HG03039 (cell line): ENCODE data around the gene ASTE1.
"Not testable (repeated sequence)": the region's sequence is repeated elsewhere in the genome, so short reads cannot be mapped to it uniquely, and the experiment has no call there.

Source experiments
- ATAC-seq: cut with Tn5 transposase; IDR thresholded peaks from one replicate; pipeline ENCODE4 v1.9.1; 2021; ENCODE audit warnings: mild to moderate bottlenecking, moderate library complexity; ENCODE audit not compliant: unreplicated experiment

ASTE1 gene

DNA sequence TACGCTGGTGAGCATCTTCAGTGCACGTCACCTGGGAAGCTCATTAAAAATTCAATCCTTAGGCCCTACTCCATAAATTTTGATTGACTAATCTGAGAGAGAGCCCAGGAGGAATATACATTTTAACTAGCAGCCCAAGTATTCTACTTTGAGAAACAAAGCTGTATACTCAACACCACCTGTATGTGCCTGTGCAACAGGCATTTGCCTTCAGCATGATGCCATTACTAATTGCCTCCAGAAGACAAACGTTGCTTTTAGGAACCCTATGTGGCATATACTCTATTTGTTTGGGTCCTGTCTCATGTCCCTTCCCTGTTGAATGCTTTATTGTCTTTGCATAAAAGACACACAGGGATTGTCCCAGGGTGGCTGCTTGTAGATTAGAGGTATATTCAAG lies 7.7 kb downstream of the ASTE1 start:
- ATAC-seq: no peak

DNA sequence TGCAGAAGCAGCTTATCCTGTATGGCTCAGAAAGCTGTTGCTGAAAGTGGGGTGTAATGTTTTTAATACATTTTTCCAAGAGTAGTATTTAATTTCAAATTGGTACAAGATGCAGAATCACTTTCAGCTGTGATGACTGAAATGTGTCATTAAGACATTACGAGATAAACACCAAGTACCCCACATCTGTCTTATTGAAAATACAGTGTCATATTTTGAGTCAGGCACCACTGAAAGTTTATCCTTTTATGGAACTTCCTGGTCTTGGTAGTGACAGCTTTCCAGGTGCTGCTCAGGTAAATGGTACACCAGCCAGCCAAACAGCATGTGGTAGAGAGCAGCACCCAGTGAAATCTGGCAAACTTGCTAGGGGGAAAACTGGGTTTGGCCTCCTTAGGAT lies 16.9 kb downstream of the ASTE1 start:
- no peak for ATAC-seq

DNA sequence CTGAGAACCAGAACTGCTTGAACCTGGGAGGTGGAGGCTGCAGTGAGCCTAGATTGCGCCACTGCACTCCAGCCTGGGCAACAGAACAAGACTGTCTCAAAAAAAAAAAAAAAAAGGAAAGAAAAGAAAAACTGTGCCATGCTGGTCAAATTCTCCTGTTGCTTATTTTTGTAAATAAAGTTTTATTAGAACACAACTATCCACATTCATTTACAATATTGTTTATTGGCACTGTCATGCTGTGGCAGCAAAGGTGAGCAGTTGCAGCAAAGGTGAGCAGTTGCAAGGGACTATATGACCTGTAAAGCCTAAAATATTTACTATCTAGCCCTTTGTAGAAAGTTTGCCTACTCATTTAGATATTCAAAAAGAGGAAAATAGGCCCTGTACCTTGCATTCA lies 18.3 kb downstream of the ASTE1 start:
- ATAC-seq: no peak

GRCh38 chr3:131007782-131008181 lies 18.8 kb downstream of the ASTE1 start:
- no peak for ATAC-seq

- ATAC-seq: no peak
Observed at GRCh38 chr3:131007256-131007655, 19.4 kb downstream of the ASTE1 start.

GRCh38 chr3:131004603-131005002 lies 22.0 kb downstream of the ASTE1 start:
- no peak for ATAC-seq

GRCh38 chr3:131001071-131001470 lies 25.6 kb downstream of the ASTE1 start:
- ATAC-seq: no peak

GRCh38 chr3:130997289-130997688 lies 29.3 kb downstream of the ASTE1 start:
- ATAC-seq: no peak

DNA sequence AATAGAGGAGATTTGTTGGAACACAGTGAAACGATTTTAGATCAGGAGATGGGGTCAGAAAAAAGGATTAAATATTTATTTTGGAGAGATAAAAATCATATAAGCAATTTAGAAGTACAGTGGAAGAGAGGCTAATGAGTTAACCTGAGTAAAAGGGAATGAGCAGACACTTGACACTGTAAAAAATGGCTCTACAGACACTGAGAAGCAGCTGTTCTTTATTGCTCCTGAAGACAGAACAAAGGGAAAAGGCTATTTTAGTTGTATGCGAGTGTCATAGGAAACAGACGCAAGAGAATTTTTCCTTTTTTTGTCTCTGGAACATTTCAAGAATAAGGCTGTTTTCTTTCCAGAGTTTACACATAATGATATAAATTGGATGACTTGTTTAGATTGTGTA lies 34.3 kb downstream of the ASTE1 start:
- no peak for ATAC-seq

DNA sequence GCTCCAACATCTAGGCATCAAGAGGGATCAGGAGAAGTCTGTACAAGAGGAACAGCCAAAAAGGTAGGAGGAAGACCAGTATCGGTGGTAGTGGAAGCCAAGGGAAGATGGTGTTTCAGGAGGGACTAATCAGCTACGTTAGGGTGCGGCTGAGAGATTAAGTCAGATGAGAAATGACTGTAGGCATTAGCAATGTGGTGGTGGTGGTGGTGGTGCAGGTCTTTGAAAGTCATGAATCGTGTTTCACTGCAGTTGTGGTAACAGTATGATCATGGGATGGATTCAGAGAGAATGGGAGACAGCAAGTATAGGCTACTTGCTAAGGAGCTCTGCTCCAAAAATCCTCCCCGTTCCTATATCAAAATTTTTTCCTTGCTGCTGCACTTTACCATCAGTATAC lies 35.5 kb downstream of the ASTE1 start:
- ATAC-seq: no peak

DNA sequence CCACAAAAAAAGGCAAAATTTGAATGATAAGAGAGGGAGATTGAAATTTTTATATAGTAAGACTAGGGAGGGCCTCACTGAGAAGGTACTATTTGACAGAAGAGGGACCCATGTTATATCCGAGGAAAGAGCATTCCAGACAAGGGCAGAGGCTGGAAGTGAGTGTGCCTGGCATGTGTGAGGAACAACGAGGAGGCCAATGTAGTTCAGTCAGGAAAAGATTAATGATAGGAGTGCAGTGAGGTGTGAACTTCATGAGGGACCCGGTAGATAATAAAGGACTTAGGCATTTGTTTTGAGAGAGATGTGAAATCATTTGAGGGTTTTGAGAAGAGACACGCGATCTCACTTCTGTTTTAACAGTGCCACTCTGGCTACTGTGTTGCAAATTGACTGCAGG lies 36.3 kb downstream of the ASTE1 start:
- no peak for ATAC-seq

- no peak for ATAC-seq
Observed at GRCh38 chr3:130981469-130981868, 45.2 kb downstream of the ASTE1 start.

GRCh38 chr3:130979117-130979516 lies 47.5 kb downstream of the ASTE1 start:
- ATAC-seq: no peak

DNA sequence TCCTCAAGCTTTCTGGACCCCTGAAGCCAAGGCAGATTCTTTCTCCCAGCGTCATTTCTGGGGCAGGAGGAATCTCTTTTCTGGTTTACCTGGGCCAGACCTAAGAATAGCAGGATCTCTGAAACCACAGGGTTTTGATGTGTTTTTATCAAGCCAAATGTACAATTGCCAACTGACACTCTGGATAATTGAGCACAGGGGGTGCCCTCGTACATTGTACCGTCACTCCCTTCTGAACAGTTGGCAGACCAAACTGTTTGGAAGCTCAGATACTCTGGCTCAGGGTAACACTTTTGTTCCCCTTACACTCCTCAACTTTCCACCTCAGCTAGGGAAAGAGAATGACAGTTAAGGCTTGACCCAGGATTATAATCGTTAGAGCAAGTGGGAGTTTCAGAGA lies 49.9 kb downstream of the ASTE1 start:
- ATAC-seq: no peak

GRCh38 chr3:130975251-130975650 lies 51.4 kb downstream of the ASTE1 start:
- no peak for ATAC-seq

DNA sequence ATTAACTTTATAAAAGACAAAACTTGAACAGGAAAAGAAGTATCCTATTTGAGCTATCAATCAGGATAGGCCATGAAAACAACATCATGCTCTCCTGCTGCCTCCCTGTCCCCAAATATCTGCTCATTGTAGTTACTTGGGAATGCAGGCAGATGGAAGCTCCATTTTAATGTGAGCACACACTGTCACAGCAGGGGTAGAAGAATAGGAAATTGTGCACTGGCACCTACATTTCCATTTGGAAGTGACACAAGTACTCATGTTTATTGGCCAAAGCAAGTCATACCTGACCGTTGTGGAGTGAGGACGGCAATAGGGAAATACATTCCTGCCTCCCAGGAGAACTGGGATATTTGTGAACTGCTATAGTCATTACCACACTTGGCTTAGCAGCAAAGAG lies 52.4 kb downstream of the ASTE1 start:
- ATAC-seq: no peak

DNA sequence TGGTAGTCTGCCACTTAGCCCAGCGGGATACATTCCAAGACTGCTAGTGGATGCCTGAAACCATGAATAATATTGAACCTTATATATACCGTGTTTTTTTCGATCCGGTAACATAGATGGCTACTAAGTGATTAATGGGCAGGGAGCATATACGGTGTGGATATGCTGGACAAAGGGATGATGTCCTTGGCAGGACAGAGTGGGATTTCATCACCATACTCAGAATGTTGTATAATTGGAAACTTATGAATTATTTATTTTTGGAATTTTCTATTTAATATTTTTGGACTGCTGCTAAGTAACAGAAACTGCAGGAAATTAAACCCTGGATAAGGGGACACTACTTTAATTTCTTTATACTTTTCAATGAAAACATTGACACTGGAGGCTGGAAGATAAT lies 53.2 kb downstream of the ASTE1 start:
- ATAC-seq: no peak

DNA sequence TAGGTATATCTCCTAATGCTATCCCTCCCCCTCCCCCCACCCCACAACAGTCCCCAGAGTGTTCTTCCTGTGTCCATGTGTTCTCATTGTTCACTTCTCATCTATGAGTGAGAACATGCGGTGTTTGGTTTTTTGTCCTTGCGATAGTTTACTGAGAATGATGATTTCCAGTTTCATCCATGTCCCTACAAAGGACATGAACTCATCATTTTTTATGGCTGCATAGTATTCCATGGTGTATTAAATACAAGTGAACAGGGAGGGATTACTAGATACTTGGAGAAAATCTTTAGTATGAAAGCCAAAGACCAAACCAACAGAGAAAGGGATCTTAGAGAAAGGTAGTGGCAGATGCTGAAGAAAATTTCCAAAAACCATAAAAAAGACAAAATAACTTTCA lies 54.0 kb downstream of the ASTE1 start:
- ATAC-seq: not testable (repeated sequence)

- no peak for ATAC-seq
Observed at GRCh38 chr3:130971208-130971607, 55.4 kb downstream of the ASTE1 start.

GRCh38 chr3:130969621-130970020 lies 57.0 kb downstream of the ASTE1 start:
- ATAC-seq: no peak

DNA sequence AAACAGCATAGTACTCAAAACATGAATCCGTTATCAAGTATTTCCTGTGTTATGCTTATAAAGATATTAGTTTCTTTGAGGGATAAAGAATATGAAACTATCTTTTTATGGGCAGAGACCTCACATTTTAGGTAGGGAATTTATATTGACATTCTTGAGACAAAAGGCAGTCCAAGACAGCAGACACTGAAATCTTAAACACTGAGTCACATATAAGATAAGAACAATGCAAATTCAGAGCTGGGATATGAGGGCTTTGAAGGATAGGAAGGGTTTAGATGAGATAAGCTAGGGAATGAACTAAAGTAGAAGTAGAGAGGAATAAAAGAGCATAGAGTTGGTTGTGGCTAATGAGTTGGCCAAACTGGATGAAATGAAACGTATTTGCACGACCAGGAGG lies 58.4 kb downstream of the ASTE1 start:
- no peak for ATAC-seq

GRCh38 chr3:130967281-130967680 lies 59.3 kb downstream of the ASTE1 start:
- no peak for ATAC-seq

DNA sequence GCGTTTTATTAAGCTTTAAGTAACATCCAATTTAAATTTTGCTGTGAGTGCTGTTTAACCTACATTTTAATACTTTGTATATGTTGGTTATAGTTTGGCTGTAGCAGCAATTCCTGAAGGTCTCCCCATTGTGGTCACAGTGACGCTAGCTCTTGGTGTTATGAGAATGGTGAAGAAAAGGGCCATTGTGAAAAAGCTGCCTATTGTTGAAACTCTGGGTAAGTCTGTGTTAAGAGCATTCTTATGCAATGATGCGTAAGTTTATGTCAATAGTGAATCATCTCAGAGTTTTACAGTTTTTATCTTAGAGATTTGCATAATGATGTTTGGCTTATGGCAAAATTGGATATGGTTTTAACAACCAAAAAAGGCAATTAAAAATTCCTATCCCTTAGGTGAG lies 62.7 kb downstream of the ASTE1 start:
- no peak for ATAC-seq
